Activated T-cell treated with anti-CD3 and anti-CD28 coated beads, Interleukin-2, amount 50 U/mL, for 24 hours (primary cell): Measurements from ENCODE around the gene LTC4S.

Experiments used
- DNase-seq: peaks from one replicate; pipeline ENCODE4 v3.0.0-alpha.2; 2020
- H3K27ac Mint-ChIP-seq: 2 replicates; pipeline ENCODE4 v1.8.0; 2020; ENCODE audit warnings: mild to moderate bottlenecking, mixed read lengths
- H3K27me3 Mint-ChIP-seq: 2 replicates; pipeline ENCODE4 v1.8.0; 2020; ENCODE audit warnings: mixed read lengths
- H3K36me3 Mint-ChIP-seq: 2 replicates; pipeline ENCODE4 v1.8.0; 2020; ENCODE audit warnings: low read depth, mixed read lengths
- H3K4me1 Mint-ChIP-seq: 2 replicates; pipeline ENCODE4 v1.8.0; 2020; ENCODE audit warnings: low read depth, mixed read lengths
- H3K4me3 Mint-ChIP-seq: 2 replicates; pipeline ENCODE4 v1.8.0; 2020; ENCODE audit warnings: mild to moderate bottlenecking, moderate library complexity, mixed read lengths
- H3K9me3 Mint-ChIP-seq: 2 replicates; pipeline ENCODE4 v1.8.0; 2020; ENCODE audit warnings: mixed read lengths

Gene LTC4S

GRCh38 chr5:179795863-179796833 is 2.4 kb downstream of the LTC4S start:
- peak; percentile 83 for DNase-seq
- Mint-ChIP-seq H3K9me3 (no peaks in the 10 kb centered on the region), H3K36me3 (peaks cover 30% of the 10 kb centered on the region), H3K4me3 (peak overlapping the region; percentile 33), H3K4me1 (peaks cover 30% of the 10 kb centered on the region), H3K27ac (peak overlapping the region; percentile 33), H3K27me3 (no peaks in the 10 kb centered on the region)

GRCh38 chr5:179796877-179797608 is 3.3 kb downstream of the LTC4S start:
- no peaks in the 10 kb centered on the region for H3K9me3 Mint-ChIP-seq
- H3K27ac Mint-ChIP-seq = peak overlapping the region; percentile 33
- no peak for DNase-seq
- peaks cover 35% of the 10 kb centered on the region for H3K4me1 Mint-ChIP-seq
- peaks cover 34% of the 10 kb centered on the region for H3K36me3 Mint-ChIP-seq
- peak overlapping the region; percentile 33 for H3K4me3 Mint-ChIP-seq
- no peaks in the 10 kb centered on the region for H3K27me3 Mint-ChIP-seq

- H3K4me1 Mint-ChIP-seq = peaks cover 40% of the 10 kb centered on the region
- no peaks in the 10 kb centered on the region for H3K27me3 Mint-ChIP-seq
- peaks cover 34% of the 10 kb centered on the region for H3K36me3 Mint-ChIP-seq
- no peak overlapping the region for H3K27ac Mint-ChIP-seq
- H3K4me3 Mint-ChIP-seq = no peak overlapping the region
- no peak for DNase-seq
- H3K9me3 Mint-ChIP-seq = no peaks in the 10 kb centered on the region
Measured at GRCh38 chr5:179797741-179798140, 4.0 kb downstream of the LTC4S start.

GRCh38 chr5:179798144-179798770 is 4.5 kb downstream of the LTC4S start:
- no peaks in the 10 kb centered on the region for H3K9me3 Mint-ChIP-seq
- no peak overlapping the region for H3K4me3 Mint-ChIP-seq
- no peak for DNase-seq
- H3K4me1 Mint-ChIP-seq = peaks cover 41% of the 10 kb centered on the region
- no peak overlapping the region for H3K27ac Mint-ChIP-seq
- H3K27me3 Mint-ChIP-seq = no peaks in the 10 kb centered on the region
- peaks cover 34% of the 10 kb centered on the region for H3K36me3 Mint-ChIP-seq

GRCh38 chr5:179798771-179799643 is 5.2 kb downstream of the LTC4S start:
- no peak overlapping the region for H3K4me3 Mint-ChIP-seq
- H3K9me3 Mint-ChIP-seq = no peaks in the 10 kb centered on the region
- peaks cover 34% of the 10 kb centered on the region for H3K36me3 Mint-ChIP-seq
- DNase-seq = no peak
- H3K27me3 Mint-ChIP-seq = no peaks in the 10 kb centered on the region
- H3K4me1 Mint-ChIP-seq = peaks cover 41% of the 10 kb centered on the region
- H3K27ac Mint-ChIP-seq = no peak overlapping the region

- no peak overlapping the region for H3K27ac Mint-ChIP-seq
- H3K4me1 Mint-ChIP-seq = peaks cover 41% of the 10 kb centered on the region
- no peak for DNase-seq
Measured at GRCh38 chr5:179799644-179799973, 5.8 kb downstream of the LTC4S start.

GRCh38 chr5:179800071-179800695 is 6.4 kb downstream of the LTC4S start:
- no peak overlapping the region for H3K27ac Mint-ChIP-seq
- H3K36me3 Mint-ChIP-seq = peaks cover 34% of the 10 kb centered on the region
- no peaks in the 10 kb centered on the region for H3K27me3 Mint-ChIP-seq
- no peak for DNase-seq
- H3K4me3 Mint-ChIP-seq = no peak overlapping the region
- H3K4me1 Mint-ChIP-seq = peaks cover 41% of the 10 kb centered on the region
- no peaks in the 10 kb centered on the region for H3K9me3 Mint-ChIP-seq

More at GRCh38 chr5:179799644-179799973, 5.8 kb downstream of the LTC4S start:
- H3K4me3 Mint-ChIP-seq = no peak overlapping the region
- peaks cover 34% of the 10 kb centered on the region for H3K36me3 Mint-ChIP-seq
- no peaks in the 10 kb centered on the region for H3K9me3 Mint-ChIP-seq
- no peaks in the 10 kb centered on the region for H3K27me3 Mint-ChIP-seq

GRCh38 chr5:179800696-179801201 is 7.0 kb downstream of the LTC4S start:
- Mint-ChIP-seq H3K27ac (no peak overlapping the region), H3K27me3 (no peaks in the 10 kb centered on the region), H3K4me1 (peaks cover 43% of the 10 kb centered on the region), H3K9me3 (no peaks in the 10 kb centered on the region), H3K4me3 (no peak overlapping the region), H3K36me3 (peaks cover 34% of the 10 kb centered on the region)
- no peak for DNase-seq

GRCh38 chr5:179801304-179802206 is 7.8 kb downstream of the LTC4S start:
- Mint-ChIP-seq H3K27ac (no peak overlapping the region), H3K36me3 (peaks cover 34% of the 10 kb centered on the region), H3K9me3 (no peaks in the 10 kb centered on the region), H3K27me3 (no peaks in the 10 kb centered on the region), H3K4me3 (no peak overlapping the region), H3K4me1 (peaks cover 42% of the 10 kb centered on the region)
- DNase-seq = peak; percentile 91

- no peak overlapping the region for H3K27ac Mint-ChIP-seq
- peaks cover 27% of the 10 kb centered on the region for H3K36me3 Mint-ChIP-seq
Measured at GRCh38 chr5:179802207-179802883, 8.6 kb downstream of the LTC4S start.

GRCh38 chr5:179802950-179803562 is 9.3 kb downstream of the LTC4S start:
- no peak overlapping the region for H3K4me3 Mint-ChIP-seq

More at GRCh38 chr5:179802207-179802883, 8.6 kb downstream of the LTC4S start:
- no peak for DNase-seq
- H3K9me3 Mint-ChIP-seq = no peaks in the 10 kb centered on the region
- no peaks in the 10 kb centered on the region for H3K27me3 Mint-ChIP-seq
- H3K4me3 Mint-ChIP-seq = no peak overlapping the region
- peaks cover 36% of the 10 kb centered on the region for H3K4me1 Mint-ChIP-seq

More at GRCh38 chr5:179802950-179803562, 9.3 kb downstream of the LTC4S start:
- Mint-ChIP-seq H3K36me3 (peaks cover 25% of the 10 kb centered on the region), H3K9me3 (no peaks in the 10 kb centered on the region), H3K4me1 (peaks cover 36% of the 10 kb centered on the region), H3K27me3 (no peaks in the 10 kb centered on the region), H3K27ac (no peak overlapping the region)
- no peak for DNase-seq
